H1 (cell line): ENCODE results near the gene UBE3C. TPM values are rescaled to one million over a fixed set of nuclear protein-coding genes. Genes with fewer than 3 reads are reported as not detected.

Source experiments
- CTCF ChIA-PET: fragments of 300-600 bp; sonication (Branson Sonifier 250); formaldehyde crosslinking; loops from one replicate; lab custom pipeline; 2021; ENCODE audit not compliant: partially characterized antibody; lab: Charles Lee
- POLR2A ChIA-PET: fragments of 300-600 bp; sonication (Branson Sonifier 250); formaldehyde crosslinking; loops from one replicate; lab custom pipeline; 2021; ENCODE audit warnings: inconsistent platforms; ENCODE audit not compliant: partially characterized antibody; lab: Charles Lee
- DNase-seq, 2 experiments: peaks; one replicate each; pipeline versions ENCODE4 v3.0.0 to v3.0.0-alpha.2; 2010 to 2022; ENCODE audit warnings: low spot score in 2 of 2, low read depth in 1 of 2, mixed read lengths in 1 of 2
- FAIRE-seq: peaks from 2 replicates; lab custom pipeline; 2011; peaks lifted over from hg19 to GRCh38; lab: Jason Lieb, UNC
- H2AFZ ChIP-seq: 2 replicates; pipeline ENCODE4 v1.8.1; 2012; ENCODE audit warnings: low read length, inconsistent platforms
- H2AK5ac ChIP-seq: 2 replicates; pipeline ENCODE4 v1.6.1; 2013; ENCODE audit warnings: low read depth, low read length
- H2BK120ac ChIP-seq: replicated peaks from 2 replicates; pipeline ENCODE3; 2013; ENCODE audit warnings: low read depth, low read length, inconsistent platforms
- H2BK12ac ChIP-seq: 2 replicates; pipeline ENCODE4 v1.6.1; 2013; ENCODE audit warnings: low read depth, low read length
- H2BK15ac ChIP-seq: 2 replicates; pipeline ENCODE4 v1.6.1; 2013; ENCODE audit warnings: low read length
- H2BK20ac ChIP-seq: 2 replicates; pipeline ENCODE4 v1.6.1; 2013; ENCODE audit warnings: low read length
- H2BK5ac ChIP-seq: 2 replicates; pipeline ENCODE4 v1.6.1; 2013; ENCODE audit warnings: low read depth, low read length
- H3K14ac ChIP-seq: 2 replicates; pipeline ENCODE4 v1.6.1; 2013; ENCODE audit warnings: inconsistent platforms; ENCODE audit not compliant: insufficient read length
- H3K18ac ChIP-seq: 2 replicates; pipeline ENCODE4 v1.6.1; 2013; ENCODE audit warnings: low read length; ENCODE audit errors: extremely low read depth
- H3K23ac ChIP-seq: 2 replicates; pipeline ENCODE4 v1.6.1; 2013; ENCODE audit warnings: inconsistent platforms; ENCODE audit not compliant: insufficient read length
- H3K23me2 ChIP-seq: 2 replicates; pipeline ENCODE4 v1.6.1; 2013; ENCODE audit warnings: low read depth, low read length
- H3K27ac ChIP-seq: 2 replicates; pipeline ENCODE4 v1.6.1; 2011; ENCODE audit warnings: low read depth, low read length, inconsistent platforms
- H3K27me3 ChIP-seq, 4 experiments: replicated peaks in 1 of 4; 1 replicate in 1 of 4; 2 replicates in 3 of 4; pipeline versions ENCODE4 v1.6.1 to v1.8.1; 2011 to 2013; ENCODE audit warnings: low read length in 3 of 4, mild to moderate bottlenecking in 3 of 4, inconsistent platforms in 2 of 4, mixed read lengths in 2 of 4, moderate library complexity in 1 of 4; ENCODE audit not compliant: control insufficient read depth in 3 of 4, insufficient read depth in 3 of 4; ENCODE audit errors: extremely low read depth in 1 of 4
- H3K36me3 ChIP-seq, 4 experiments: 2 replicates each; pipeline versions ENCODE4 v1.6.1 to v1.8.1; 2011 to 2013; ENCODE audit warnings: mild to moderate bottlenecking in 4 of 4, low read length in 3 of 4, moderate library complexity in 2 of 4, control low read depth in 1 of 4, inconsistent platforms in 1 of 4; ENCODE audit not compliant: insufficient read depth in 4 of 4, control insufficient read depth in 2 of 4
- H3K4ac ChIP-seq: replicated peaks from 2 replicates; pipeline ENCODE3; 2013; ENCODE audit warnings: low read length, low read depth, mixed read lengths, inconsistent platforms; ENCODE audit not compliant: insufficient read length
- H3K4me1 ChIP-seq, 4 experiments: replicated peaks in 1 of 4; 1 replicate in 1 of 4; 2 replicates in 3 of 4; pipeline versions ENCODE4 v1.6.1 to v1.8.1; 2011 to 2013; ENCODE audit warnings: low read length in 3 of 4, inconsistent platforms in 2 of 4, mixed read lengths in 1 of 4; ENCODE audit not compliant: insufficient read depth in 4 of 4, control insufficient read depth in 3 of 4
- H3K4me2 ChIP-seq, 2 experiments: 2 replicates each; pipeline versions ENCODE4 v1.6.1 to v1.8.1; 2011 to 2013; ENCODE audit warnings: low read depth in 2 of 2, low read length in 2 of 2, control low read depth in 1 of 2, inconsistent platforms in 1 of 2, mild to moderate bottlenecking in 1 of 2; ENCODE audit not compliant: insufficient read depth in 1 of 2
- H3K4me3 ChIP-seq, 4 experiments: fragments of 200-600, 300-600 bp in 1 of 4; sonication (generic), shearing (Covaris generic), sonication (Bioruptor Twin) in 1 of 4; 2 replicates each; pipeline versions ENCODE4 v1.5.1 to v1.8.1; 2011 to 2016; ENCODE audit warnings: low read length in 4 of 4, low read depth in 3 of 4, control low read depth in 2 of 4, inconsistent platforms in 2 of 4, mild to moderate bottlenecking in 2 of 4, mixed read lengths in 1 of 4, moderate library complexity in 1 of 4; ENCODE audit not compliant: insufficient read depth in 2 of 4; ENCODE audit errors: extremely low read depth in 1 of 4
- H3K56ac ChIP-seq: replicated peaks from 2 replicates; pipeline ENCODE3; 2013; ENCODE audit warnings: low read depth, mild to moderate bottlenecking, mixed read lengths, low read length, inconsistent platforms; ENCODE audit not compliant: insufficient read length
- H3K79me1 ChIP-seq: 2 replicates; pipeline ENCODE4 v1.6.1; 2013; ENCODE audit warnings: low read depth, low read length, control low read depth
- H3K79me2 ChIP-seq, 2 experiments: 2 replicates each; pipeline versions ENCODE4 v1.6.1 to v1.8.1; 2012 to 2013; ENCODE audit warnings: low read length in 2 of 2, mild to moderate bottlenecking in 2 of 2, inconsistent platforms in 1 of 2; ENCODE audit not compliant: insufficient read depth in 2 of 2, control insufficient read depth in 1 of 2
- H3K9ac ChIP-seq, 4 experiments: replicated peaks in 1 of 4; 1 replicate in 1 of 4; 2 replicates in 3 of 4; pipeline versions ENCODE4 v1.6.1 to v1.8.1; 2011 to 2013; ENCODE audit warnings: low read depth in 3 of 4, low read length in 3 of 4, control low read depth in 2 of 4, mild to moderate bottlenecking in 2 of 4, moderate library complexity in 2 of 4, inconsistent platforms in 1 of 4; ENCODE audit errors: extremely low read depth in 1 of 4
- H3K9me3 ChIP-seq, 2 experiments: 2 replicates each; pipeline versions ENCODE4 v1.6.1 to v1.8.1; 2012 to 2013; ENCODE audit warnings: mild to moderate bottlenecking in 2 of 2, moderate library complexity in 2 of 2, control low read depth in 1 of 2, inconsistent platforms in 1 of 2, low read depth in 1 of 2, low read length in 1 of 2, mixed read lengths in 1 of 2; ENCODE audit not compliant: insufficient read depth in 2 of 2
- H4K20me1 ChIP-seq, 2 experiments: replicated peaks in 1 of 2; 2 replicates each; pipeline versions ENCODE3 to v1.8.1; 2011 to 2013; ENCODE audit warnings: inconsistent platforms in 2 of 2, low read length in 2 of 2, mild to moderate bottlenecking in 1 of 2; ENCODE audit not compliant: insufficient read depth in 2 of 2, control insufficient read depth in 1 of 2
- H4K5ac ChIP-seq: 2 replicates; pipeline ENCODE4 v1.6.1; 2013; ENCODE audit warnings: low read length, low read depth, mixed read lengths, inconsistent platforms; ENCODE audit not compliant: insufficient read length
- H4K8ac ChIP-seq: 2 replicates; pipeline ENCODE4 v1.8.0; 2013; ENCODE audit warnings: mild to moderate bottlenecking, moderate library complexity, low read length, inconsistent platforms; ENCODE audit not compliant: insufficient read depth; ENCODE audit errors: extremely low read depth
- H4K91ac ChIP-seq: replicated peaks from 2 replicates; pipeline ENCODE3; 2013; ENCODE audit warnings: low read length, mixed read lengths, inconsistent platforms; ENCODE audit not compliant: insufficient read length
- RFX5 ChIP-seq: IDR thresholded peaks from 2 replicates; pipeline ENCODE4 v1.6.1; 2011; ENCODE audit warnings: low read depth, low read length, improper control_type of control experiment, borderline replicate concordance
- SUZ12 ChIP-seq: fragments of 200-600 bp; sonication (generic); IDR thresholded peaks from 2 replicates; pipeline ENCODE4 v1.6.1; 2012; ENCODE audit warnings: mild to moderate bottlenecking, inconsistent platforms, low read length, moderate library complexity, mixed read lengths
- YY1 ChIP-seq: IDR thresholded peaks from 2 replicates; pipeline ENCODE4 v1.6.1; 2011; ENCODE audit warnings: low read depth, mild to moderate bottlenecking, low read length
- WGBS, 2 experiments: shearing (Covaris generic) in 1 of 2; methylation state at CpG; one replicate each; pipeline versions ENCODE4 v1.1.6 to v1.1.7; 2013 to 2015; ENCODE audit warnings: low lambda C conversion rate in 2 of 2, mixed read lengths in 2 of 2, inconsistent platforms in 1 of 2, low coverage in 1 of 2, missing lambda C conversion rate in 1 of 2; ENCODE audit not compliant: insufficient replicate concordance in 2 of 2, insufficient coverage in 1 of 2, insufficient read length in 1 of 2; ENCODE audit errors: extremely low coverage in 1 of 2, missing lambda C conversion rate in 1 of 2; 5-methylcytosine and 5-hydroxymethylcytosine counted together
- polyA plus RNA-seq, 7 experiments: library from polyadenylated mRNA; depleted of rRNA in 3 of 7; stranded (reverse) in 5 of 7; unstranded in 2 of 7; fragments of >200 nt in 5 of 7; fragments of 200-250 nt in 2 of 7; gene quantifications; 1 replicate in 5 of 7; 2 replicates in 1 of 7; 4 replicates in 1 of 7; pipeline versions ENCODE4 v1.2.1 to v1.2.3, GENCODE V29; 2011 to 2013; ENCODE audit warnings: missing spikeins in 2 of 7, mixed read lengths in 2 of 7
- total RNA-seq: library from RNA; stranded (reverse); fragmentation: NEBNext Ultra II Directional; extraction: Animal tissue kit (Norgen Biotek cat#: 25700); gene quantifications from 2 replicates; pipeline ENCODE4 v1.2.1, GENCODE V29; 2021

UBE3C gene
- total and polyA plus RNA-seq, 2 of the 8 experiments (the other 6 are each of a cell fraction or from before 2014, with no cell fraction given), result 32.0 to 54.1 TPM

- no peak overlapping the region for H2BK20ac ChIP-seq
- H3K4me2 ChIP-seq, result no peak overlapping the region
- H3K23me2 ChIP-seq, result no peaks in the 10 kb centered on the region
- ChIA-PET POLR2A (interaction anchor here (0.6 to 1.7 kb wide), 4 partner anchors 9 to 16 kb away, joined by 3 to 5 read pairs (median 4); no protein-coding TSS in a partner anchor), CTCF (interaction anchor here (1.3 to 1.9 kb wide), 2 partner anchors 14 to 65 kb away, joined by 3 to 5 read pairs; no protein-coding TSS in a partner anchor)
- no peaks in the 10 kb centered on the region for H3K79me1 ChIP-seq
- no peak overlapping the region for H2BK15ac ChIP-seq
- no peak overlapping the region for H3K56ac ChIP-seq
- no peak overlapping the region for H3K9ac ChIP-seq
- no peak overlapping the region for H2BK12ac ChIP-seq
- no peak overlapping the region for H3K4ac ChIP-seq
- H4K20me1 ChIP-seq, result no peaks in the 10 kb centered on the region
- FAIRE-seq, result no peak
- H3K9me3 ChIP-seq, result no peaks in the 10 kb centered on the region
- 96% methylated on average over 10 of the region's 10 CpGs; no CpG with 5 or more reads in 1 of the 2 experiments for WGBS, 2 experiments
- no peak overlapping the region for H4K91ac ChIP-seq
- no peak overlapping the region for H2AK5ac ChIP-seq
- H4K5ac ChIP-seq, result no peak overlapping the region
- peaks cover 0 to 55% (median 20%) of the 10 kb centered on the region in 4 experiments; a peak in 7 of 8 replicates for H3K36me3 ChIP-seq
- H3K27ac ChIP-seq, result no peak overlapping the region
- H4K8ac ChIP-seq, result no peak overlapping the region
- H2AFZ ChIP-seq, result no peak overlapping the region
- H3K18ac ChIP-seq, result no peak overlapping the region
- H3K79me2 ChIP-seq, result no peaks in the 10 kb centered on the region
- no peak overlapping the region for H3K14ac ChIP-seq
- no peak overlapping the region for H2BK5ac ChIP-seq
- H2BK120ac ChIP-seq, result no peak overlapping the region
- DNase-seq, result no peak
- H3K4me1 ChIP-seq, result no peaks in the 10 kb centered on the region
- H3K4me3 ChIP-seq, result no peak overlapping the region
- H3K23ac ChIP-seq, result no peak overlapping the region
- no peaks in the 10 kb centered on the region; a peak in 1 of 7 replicates for H3K27me3 ChIP-seq
- no peak for TF ChIP-seq SUZ12
- no peak for TF ChIP-seq RFX5
- TF ChIP-seq YY1, result no peak
Observed at GRCh38 chr7:157208571-157209413, 70.1 kb downstream of the UBE3C start.
